HG03108 (cell line): Measurements from ENCODE around the gene B9D1.

Source experiments
- ATAC-seq: cut with Tn5 transposase; IDR thresholded peaks from one replicate; pipeline ENCODE4 v1.9.1; 2021; ENCODE audit warnings: moderate library complexity; ENCODE audit not compliant: unreplicated experiment

Gene B9D1

GRCh38 chr17:19341211-19341631 is 21.3 kb downstream of the B9D1 start:
- no peak for ATAC-seq

GRCh38 chr17:19339341-19339815 is 23.1 kb downstream of the B9D1 start:
- ATAC-seq = no peak

- peak; percentile 84 for ATAC-seq
Measured at GRCh38 chr17:19338031-19338990, 24.2 kb downstream of the B9D1 start.

- no peak for ATAC-seq
Measured at GRCh38 chr17:19337712-19338023, 24.9 kb downstream of the B9D1 start.

- ATAC-seq = no peak
Measured at GRCh38 chr17:19336938-19337711, 25.4 kb downstream of the B9D1 start.

DNA sequence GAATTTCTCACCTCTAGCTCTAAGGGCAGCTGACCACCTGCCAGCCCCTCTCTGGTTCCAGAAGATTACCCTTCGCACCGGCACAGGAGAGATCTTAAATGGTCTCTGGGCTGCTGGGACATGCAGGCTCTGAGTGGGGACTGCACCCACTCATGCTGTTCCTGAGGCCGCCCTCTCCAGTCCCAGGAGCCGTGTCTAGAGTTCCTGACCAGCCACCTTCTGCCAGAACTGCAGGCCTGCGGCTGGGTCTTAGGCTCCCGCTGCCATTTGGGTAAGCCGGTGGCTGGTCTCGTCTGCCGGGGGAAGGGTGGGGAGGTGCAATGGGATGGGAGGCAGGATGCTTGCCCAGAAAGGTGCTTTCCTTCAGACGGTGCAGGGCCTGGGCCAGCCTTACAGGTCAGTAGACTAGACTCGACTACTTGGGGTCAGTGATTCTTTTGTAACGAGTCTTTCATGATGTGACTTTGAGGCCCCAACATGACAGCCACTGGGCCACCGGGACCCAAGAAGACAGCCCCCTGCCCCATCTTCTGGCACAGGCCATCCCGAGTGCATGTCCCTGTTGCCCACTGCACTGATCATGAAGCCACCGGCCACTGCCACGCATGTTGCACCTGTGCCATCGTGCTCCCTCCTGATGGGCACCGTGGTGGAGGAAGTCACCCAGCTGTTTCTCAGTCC is 26.4 kb downstream of the B9D1 start:
- no peak for ATAC-seq

DNA sequence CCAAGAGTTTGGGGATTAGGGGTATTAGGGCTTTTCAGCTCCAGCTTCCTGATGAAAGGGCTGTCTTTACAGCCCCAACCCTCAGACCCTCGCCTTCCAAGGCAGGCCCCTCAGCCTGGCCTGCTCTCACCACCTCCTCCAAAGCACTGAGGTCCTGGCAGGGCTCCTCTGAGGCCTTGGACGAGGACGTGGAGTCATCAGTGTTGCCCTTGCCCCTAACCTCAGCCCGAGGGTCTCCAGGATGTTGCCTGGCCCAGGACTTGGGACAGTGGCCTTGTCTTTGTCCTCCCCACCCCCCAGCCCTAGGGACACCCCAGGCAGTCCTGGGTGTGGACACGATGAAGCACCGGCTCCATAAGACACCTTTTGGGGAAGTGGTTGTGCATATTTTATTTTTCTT is 28.2 kb downstream of the B9D1 start:
- no peak for ATAC-seq

- ATAC-seq = no peak
Measured at GRCh38 chr17:19333736-19334290, 28.7 kb downstream of the B9D1 start.

DNA sequence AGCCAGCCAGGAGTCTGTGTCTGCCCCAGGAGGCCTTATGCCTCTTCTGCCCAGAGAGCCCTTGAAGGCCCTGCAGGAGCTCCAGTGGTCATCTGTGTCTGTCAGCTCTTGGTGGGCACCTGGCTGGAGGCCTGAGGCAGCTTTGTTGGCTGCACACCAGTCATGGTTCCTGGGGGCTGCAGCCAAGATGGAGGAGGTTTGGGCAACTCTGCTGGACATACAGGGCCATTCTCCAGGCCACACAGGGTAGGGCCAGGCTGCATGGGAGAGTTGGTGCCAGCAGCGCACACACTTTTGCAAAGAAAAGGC is 29.4 kb downstream of the B9D1 start:
- no peak for ATAC-seq

GRCh38 chr17:19332371-19333131 is 30.0 kb downstream of the B9D1 start:
- no peak for ATAC-seq

GRCh38 chr17:19331543-19332245 is 30.8 kb downstream of the B9D1 start:
- no peak for ATAC-seq

GRCh38 chr17:19331134-19331533 is 31.4 kb downstream of the B9D1 start:
- no peak for ATAC-seq

DNA sequence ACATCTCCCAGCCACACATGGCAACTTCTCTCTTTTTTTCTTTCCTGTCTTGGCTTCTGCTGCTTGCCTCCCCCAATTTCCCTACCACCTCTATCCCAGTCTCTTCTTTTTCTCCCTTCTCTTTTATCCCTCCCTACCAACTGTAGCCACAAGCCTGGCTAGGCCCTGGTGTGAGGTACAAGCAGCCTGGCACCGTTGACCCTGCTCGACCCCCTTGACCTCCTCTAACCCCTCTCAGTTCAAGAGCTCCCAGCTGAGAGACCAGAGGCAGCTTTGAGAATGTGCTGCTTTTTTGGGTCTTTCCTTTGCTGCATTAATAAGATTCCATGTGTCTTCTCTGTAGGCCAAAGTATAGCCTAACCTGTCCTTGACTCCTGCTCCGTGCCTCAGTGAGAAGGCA is 32.3 kb downstream of the B9D1 start:
- no peak for ATAC-seq

GRCh38 chr17:19329839-19330238 is 32.7 kb downstream of the B9D1 start:
- no peak for ATAC-seq

DNA sequence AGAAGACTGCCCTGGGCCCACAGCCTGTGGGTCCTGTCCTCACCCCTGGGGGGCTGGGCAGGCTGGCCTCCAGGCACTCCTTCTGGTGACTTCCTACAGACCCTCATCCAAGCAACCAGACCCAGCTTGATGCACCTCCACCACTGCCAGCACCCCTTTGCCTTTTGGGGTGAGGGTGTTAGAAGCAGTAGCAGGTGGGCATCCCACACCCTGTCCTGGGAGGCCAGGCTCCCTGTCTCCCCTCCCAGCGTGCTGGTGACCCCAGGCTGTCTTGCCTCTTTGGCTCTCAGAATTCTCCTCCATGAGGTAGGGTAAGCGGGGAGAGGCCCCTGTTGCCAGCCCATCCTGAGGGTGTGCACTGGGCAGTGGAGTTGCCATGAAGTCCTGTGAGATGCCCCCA is 33.4 kb downstream of the B9D1 start:
- ATAC-seq = no peak

GRCh38 chr17:19328441-19329061 is 34.0 kb downstream of the B9D1 start:
- ATAC-seq = no peak

- no peak for ATAC-seq
Measured at GRCh38 chr17:19327031-19327783, 35.3 kb downstream of the B9D1 start.

DNA sequence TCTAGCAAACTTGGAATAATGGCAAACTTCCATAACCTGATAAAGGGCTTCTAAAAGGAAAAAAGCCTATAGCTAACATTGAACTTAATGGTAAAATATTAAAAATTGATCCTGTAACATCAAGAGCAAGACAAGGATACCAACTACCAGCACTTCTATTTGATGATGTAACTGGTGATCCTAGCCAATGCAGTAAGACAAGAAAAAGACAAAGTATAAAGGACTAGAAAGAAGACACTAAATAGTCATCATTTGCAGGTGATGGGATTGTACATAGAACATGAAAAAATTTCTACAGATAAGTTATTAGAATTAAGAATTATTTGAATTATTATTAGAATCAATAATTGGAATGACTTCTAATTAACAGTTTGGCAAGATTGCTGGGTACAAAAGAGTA is 37.0 kb downstream of the B9D1 start:
- ATAC-seq = no peak

GRCh38 chr17:19322861-19323260 is 39.7 kb downstream of the B9D1 start:
- no peak for ATAC-seq
